CD14-positive monocyte (primary cell): Measurements from ENCODE around the gene TPRG1. TPM values are rescaled to one million over a fixed set of nuclear protein-coding genes. Genes with fewer than 3 reads are reported as not detected.
A peak's percentile ranks its signal among the peaks of the same experiment; 100 is the strongest.

Experiments used
- DNase-seq, 3 donors: peaks; one replicate each; pipeline ENCODE4 v3.0.0-alpha.2; 2011 to 2022
- H2AFZ ChIP-seq: 2 replicates; pipeline ENCODE4 v1.6.0; 2012; ENCODE audit warnings: mild to moderate bottlenecking, low read depth, low read length, inconsistent platforms; ENCODE audit not compliant: insufficient read depth, poor library complexity, severe bottlenecking
- H3K27ac ChIP-seq, 2 donors: 1 replicate in 1 of 2; 2 replicates in 1 of 2; pipeline ENCODE4 v1.5.1; 2012 to 2013; ENCODE audit warnings: low read length in 2 of 2, control low read depth in 1 of 2, inconsistent platforms in 1 of 2, low read depth in 1 of 2, mild to moderate bottlenecking in 1 of 2
- H3K27me3 ChIP-seq, 2 donors: one replicate each; pipeline versions ENCODE4 v1.6.0 to v1.6.1; 2011 to 2013; ENCODE audit warnings: low read length in 2 of 2; ENCODE audit not compliant: control insufficient read depth in 2 of 2, insufficient read depth in 2 of 2
- H3K36me3 ChIP-seq, 2 donors: replicated peaks in 1 of 2; 1 replicate in 1 of 2; 2 replicates in 1 of 2; pipeline versions ENCODE4 v1.5.1 to v1.6.1; 2012 to 2013; ENCODE audit warnings: low read length in 2 of 2, control low read depth in 1 of 2, inconsistent platforms in 1 of 2, mild to moderate bottlenecking in 1 of 2; ENCODE audit not compliant: insufficient read depth in 2 of 2, control insufficient read depth in 1 of 2
- H3K4me1 ChIP-seq, 2 donors: 1 replicate in 1 of 2; 2 replicates in 1 of 2; pipeline versions ENCODE4 v1.5.1 to v1.6.1; 2012 to 2013; ENCODE audit warnings: low read length in 2 of 2, control low read depth in 1 of 2, inconsistent platforms in 1 of 2, mild to moderate bottlenecking in 1 of 2, moderate library complexity in 1 of 2; ENCODE audit not compliant: insufficient read depth in 2 of 2, control insufficient read depth in 1 of 2
- H3K4me2 ChIP-seq: replicated peaks from 2 replicates; pipeline ENCODE3; 2012; ENCODE audit warnings: low read length, moderate library complexity, mild to moderate bottlenecking; ENCODE audit not compliant: poor library complexity, severe bottlenecking; ENCODE audit errors: extremely low read depth
- H3K4me3 ChIP-seq, 3 experiments: fragments of 200-600 bp in 1 of 3; sonication (generic) in 1 of 3; replicated peaks in 1 of 3; 1 replicate in 2 of 3; 2 replicates in 1 of 3; pipeline ENCODE4 v1.5.1; 2011 to 2013; ENCODE audit warnings: low read length in 3 of 3, mild to moderate bottlenecking in 3 of 3, control low read depth in 2 of 3, low read depth in 2 of 3, inconsistent platforms in 1 of 3, moderate library complexity in 1 of 3
- H3K79me2 ChIP-seq: 2 replicates; pipeline ENCODE4 v1.6.0; 2012; ENCODE audit warnings: mild to moderate bottlenecking, control low read depth, inconsistent platforms, low read length, moderate library complexity; ENCODE audit not compliant: insufficient read depth
- H3K9ac ChIP-seq: 2 replicates; pipeline ENCODE4 v1.6.0; 2017; ENCODE audit warnings: low read length, mild to moderate bottlenecking; ENCODE audit not compliant: insufficient read depth, poor library complexity, severe bottlenecking
- H3K9me3 ChIP-seq, 2 donors: replicated peaks in 1 of 2; 1 replicate in 1 of 2; 2 replicates in 1 of 2; pipeline versions ENCODE4 v1.5.1 to v1.6.1; 2012 to 2013; ENCODE audit warnings: low read length in 2 of 2, control low read depth in 1 of 2; ENCODE audit not compliant: control insufficient read depth in 1 of 2, insufficient read depth in 1 of 2
- H4K20me1 ChIP-seq: 2 replicates; pipeline ENCODE4 v1.6.0; 2012; ENCODE audit warnings: mild to moderate bottlenecking, low read length, control low read depth, moderate library complexity; ENCODE audit not compliant: insufficient read depth
- H3K27ac Mint-ChIP-seq, 7 donors: one replicate each; pipeline ENCODE4 v1.8.0; 2020; ENCODE audit warnings: mild to moderate bottlenecking in 7 of 7, mixed read lengths in 7 of 7, moderate library complexity in 6 of 7, inconsistent platforms in 2 of 7
- H3K27me3 Mint-ChIP-seq, 3 donors: one replicate each; pipeline ENCODE4 v1.8.0; 2021 to 2022; ENCODE audit warnings: low read depth in 3 of 3, mild to moderate bottlenecking in 3 of 3, mixed read lengths in 3 of 3, moderate library complexity in 3 of 3, inconsistent platforms in 1 of 3
- H3K36me3 Mint-ChIP-seq, 2 donors: one replicate each; pipeline ENCODE4 v1.8.0; 2020; ENCODE audit warnings: mixed read lengths in 2 of 2, inconsistent platforms in 1 of 2, mild to moderate bottlenecking in 1 of 2
- H3K4me1 Mint-ChIP-seq: one replicate; pipeline ENCODE4 v1.8.0; 2020; ENCODE audit warnings: mild to moderate bottlenecking, mixed read lengths
- H3K4me3 Mint-ChIP-seq, 2 donors: one replicate each; pipeline ENCODE4 v1.8.0; 2020; ENCODE audit warnings: mild to moderate bottlenecking in 2 of 2, mixed read lengths in 2 of 2, moderate library complexity in 1 of 2
- H3K9me3 Mint-ChIP-seq, 7 donors: one replicate each; pipeline ENCODE4 v1.8.0; 2020 to 2022; ENCODE audit warnings: mixed read lengths in 7 of 7, mild to moderate bottlenecking in 6 of 7, moderate library complexity in 6 of 7, inconsistent platforms in 2 of 7
- WGBS: methylation state at CpG from one replicate; pipeline ENCODE4 v1.1.5; 2013; ENCODE audit warnings: missing lambda C conversion rate; ENCODE audit not compliant: insufficient coverage; 5-methylcytosine and 5-hydroxymethylcytosine counted together
- intact Hi-C, 2 donors: fragments of 100-400 bp; cut with micrococcal nuclease; formaldehyde crosslinking; loops; one replicate each; pipeline versions ENCODE4 v1.15.0 to v1.15.1; 2023
- polyA plus RNA-seq, 3 donors: library from polyadenylated mRNA; depleted of rRNA in 1 of 3; unstranded in 2 of 3; stranded (reverse) in 1 of 3; fragments of 300-500 nt in 2 of 3; fragments of >200 nt in 1 of 3; fragmentation: Illumina TruSeq in 2 of 3; gene quantifications; 1 replicate in 2 of 3; 2 replicates in 1 of 3; pipeline ENCODE4 v1.2.3, GENCODE V29; 2012 to 2021
- TF ChIP-seq, protein P1 (sequence below): fragments of 200-600 bp; IDR thresholded peaks from one replicate; pipeline ENCODE4 v1.8.0; 2022; ENCODE audit warnings: antibody characterized with exemption, mild to moderate bottlenecking

Gene TPRG1
- polyA plus RNA-seq, 3 donors = 0.14 to 1.7 (median 0.55) TPM

DNA sequence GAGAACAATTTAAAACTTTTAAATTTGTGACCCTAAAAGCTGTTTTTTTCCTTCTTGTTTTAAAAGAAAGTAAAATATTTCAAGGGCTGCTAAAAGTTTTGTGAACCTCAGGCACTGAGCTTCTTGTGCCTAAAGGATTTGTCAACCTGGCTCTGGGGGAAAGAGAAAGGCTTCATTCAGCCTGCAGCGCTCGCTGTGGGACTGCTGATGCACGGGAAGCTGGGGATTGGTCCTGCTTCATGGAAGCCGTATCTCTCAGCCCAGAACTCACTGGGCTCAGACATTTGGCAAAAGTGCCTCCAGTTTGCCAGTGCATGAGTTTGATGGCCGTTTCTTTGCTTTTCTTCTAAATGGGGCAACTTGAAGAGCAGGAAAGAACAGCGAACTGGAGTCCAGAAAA, 30.8 kb downstream of the TPRG1 start:
- Mint-ChIP-seq H3K27ac (no peak overlapping the region), H3K4me3 (no peak overlapping the region), H3K9me3 (peaks cover 0 to 7% (median 4%) of the 10 kb centered on the region in 7 donors), H3K4me1 (no peaks in the 10 kb centered on the region), H3K27me3 (peaks cover 5 to 12% (median 11%) of the 10 kb centered on the region in 3 donors), H3K36me3 (no peaks in the 10 kb centered on the region)
- intact Hi-C loops = no loop called here
- no peak overlapping the region for H3K9ac ChIP-seq
- H4K20me1 ChIP-seq = no peaks in the 10 kb centered on the region
- H3K27me3 ChIP-seq = no peaks in the 10 kb centered on the region
- H3K9me3 ChIP-seq = no peaks in the 10 kb centered on the region
- 73% methylated on average over 6 of the region's 6 CpGs for WGBS
- H3K4me1 ChIP-seq = no peaks in the 10 kb centered on the region
- H3K79me2 ChIP-seq = no peaks in the 10 kb centered on the region
- no peak overlapping the region for H2AFZ ChIP-seq
- no peak overlapping the region for H3K27ac ChIP-seq
- TF ChIP-seq, protein P1, sequence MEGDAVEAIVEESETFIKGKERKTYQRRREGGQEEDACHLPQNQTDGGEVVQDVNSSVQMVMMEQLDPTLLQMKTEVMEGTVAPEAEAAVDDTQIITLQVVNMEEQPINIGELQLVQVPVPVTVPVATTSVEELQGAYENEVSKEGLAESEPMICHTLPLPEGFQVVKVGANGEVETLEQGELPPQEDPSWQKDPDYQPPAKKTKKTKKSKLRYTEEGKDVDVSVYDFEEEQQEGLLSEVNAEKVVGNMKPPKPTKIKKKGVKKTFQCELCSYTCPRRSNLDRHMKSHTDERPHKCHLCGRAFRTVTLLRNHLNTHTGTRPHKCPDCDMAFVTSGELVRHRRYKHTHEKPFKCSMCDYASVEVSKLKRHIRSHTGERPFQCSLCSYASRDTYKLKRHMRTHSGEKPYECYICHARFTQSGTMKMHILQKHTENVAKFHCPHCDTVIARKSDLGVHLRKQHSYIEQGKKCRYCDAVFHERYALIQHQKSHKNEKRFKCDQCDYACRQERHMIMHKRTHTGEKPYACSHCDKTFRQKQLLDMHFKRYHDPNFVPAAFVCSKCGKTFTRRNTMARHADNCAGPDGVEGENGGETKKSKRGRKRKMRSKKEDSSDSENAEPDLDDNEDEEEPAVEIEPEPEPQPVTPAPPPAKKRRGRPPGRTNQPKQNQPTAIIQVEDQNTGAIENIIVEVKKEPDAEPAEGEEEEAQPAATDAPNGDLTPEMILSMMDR = no peak
- no peak overlapping the region for H3K4me2 ChIP-seq
- no peak for DNase-seq
- no peak overlapping the region for H3K4me3 ChIP-seq
- H3K36me3 ChIP-seq = no peaks in the 10 kb centered on the region

DNA sequence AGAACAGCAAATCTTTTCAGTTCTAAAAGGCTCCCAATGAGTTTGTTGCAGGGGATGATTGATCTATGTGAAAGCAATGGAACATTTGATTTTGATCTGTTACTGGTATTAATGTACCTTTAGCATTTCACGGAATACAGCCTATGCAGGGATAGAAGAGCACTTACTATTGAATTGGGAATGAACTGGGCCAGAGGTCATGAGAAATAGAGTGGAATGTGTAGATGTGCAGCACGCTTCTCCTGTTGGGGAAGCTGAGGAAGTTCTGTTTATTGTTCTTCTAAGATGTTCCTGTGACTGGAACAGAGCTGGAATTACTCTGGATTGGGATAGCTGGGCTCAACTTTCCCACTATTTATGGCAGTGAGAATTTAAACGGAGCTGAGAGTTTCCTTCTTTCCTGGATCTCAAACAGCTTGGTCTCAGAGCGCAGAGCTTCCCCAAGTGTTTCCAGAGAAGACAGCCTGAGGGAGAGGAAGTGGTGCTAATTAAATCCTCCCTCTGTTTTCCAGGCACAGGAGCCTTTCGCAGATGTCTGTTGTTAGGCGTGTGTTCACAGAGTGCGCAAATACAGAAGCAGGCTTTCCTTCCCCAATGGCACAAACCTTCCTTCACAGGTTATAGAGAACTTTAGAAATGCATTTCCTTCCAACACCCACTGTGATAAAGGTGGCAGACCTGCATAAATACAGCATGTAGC, 32.5 kb downstream of the TPRG1 start:
- no peak overlapping the region for H3K9ac ChIP-seq
- H3K4me3 ChIP-seq = no peak overlapping the region
- no peaks in the 10 kb centered on the region for H3K36me3 Mint-ChIP-seq
- no peaks in the 10 kb centered on the region for H3K4me1 Mint-ChIP-seq
- no peak overlapping the region for H3K27ac ChIP-seq
- H3K27ac Mint-ChIP-seq = peak overlapping the region in 1 of 7 donors; percentile 21
- H3K79me2 ChIP-seq = no peaks in the 10 kb centered on the region
- no peak overlapping the region for H3K4me3 Mint-ChIP-seq
- intact Hi-C loops = no loop called here
- H3K9me3 ChIP-seq = no peaks in the 10 kb centered on the region
- H2AFZ ChIP-seq = no peak overlapping the region
- TF ChIP-seq, protein P1 = no peak
- H4K20me1 ChIP-seq = no peaks in the 10 kb centered on the region
- 84% methylated on average over 3 of the region's 7 CpGs for WGBS
- no peak overlapping the region for H3K4me2 ChIP-seq
- no peaks in the 10 kb centered on the region for H3K36me3 ChIP-seq
- peaks cover 5 to 12% (median 10%) of the 10 kb centered on the region in 3 donors for H3K27me3 Mint-ChIP-seq
- H3K4me1 ChIP-seq = no peaks in the 10 kb centered on the region
- no peak for DNase-seq
- H3K9me3 Mint-ChIP-seq = peaks cover 0 to 4% (median 0%) of the 10 kb centered on the region in 7 donors
- no peaks in the 10 kb centered on the region for H3K27me3 ChIP-seq
